ENCODE measurements around the gene DEAF1. TPM values are rescaled to one million over a fixed set of nuclear protein-coding genes. Genes with fewer than 3 reads are reported as not detected.

Gene DEAF1
- total RNA-seq, 2 donors from 2014 or later, result 44.1 to 51.9 TPM

GRCh38 chr11:611001-611996, 83.7 kb downstream of the DEAF1 start:
- Mint-ChIP-seq H3K36me3 (ENCODE audit: low read depth) (peaks cover 32% of the 10 kb centered on the region), H3K4me1 (no peaks in the 10 kb centered on the region), H3K4me3 (no peak overlapping the region), H3K27ac (no peak overlapping the region), H3K9me3 (no peaks in the 10 kb centered on the region), H3K27me3 (ENCODE audit: insufficient read depth) (no peaks in the 10 kb centered on the region)
- no peaks in the 10 kb centered on the region for H3K9me3 ChIP-seq (ENCODE audit: control insufficient read depth, low read length)
- no peak overlapping the region for H3K4me3 ChIP-seq (ENCODE audit: low read length)
- no peaks in the 10 kb centered on the region for H3K27me3 ChIP-seq (ENCODE audit: control insufficient read depth, insufficient read depth, low read length, poor library complexity, severe bottlenecking)
- 96 to 98% methylated on average over 31 to 49 of the region's 49 CpGs for WGBS, 2 experiments (ENCODE audit: insufficient coverage in 1 of 2, insufficient read length in 1 of 2)
- no peak overlapping the region for H3K27ac ChIP-seq (ENCODE audit: low read depth, low read length)
- peaks cover 53% of the 10 kb centered on the region for H3K36me3 ChIP-seq (ENCODE audit: control insufficient read depth, insufficient read depth, low read length)
- TF ChIP-seq CTCF (conservative IDR thresholded peaks at IDR 0.05), result no peak
- no peaks in the 10 kb centered on the region for H3K4me1 ChIP-seq (ENCODE audit: control insufficient read depth, insufficient read depth, low read length)
- DNase-seq, result no peak
- no peak overlapping the region for H3K9ac ChIP-seq (ENCODE audit: extremely low read depth, low read length, poor library complexity, severe bottlenecking)

GRCh38 chr11:610146-610801, 84.7 kb downstream of the DEAF1 start:
- no peak for TF ChIP-seq CTCF (conservative IDR thresholded peaks at IDR 0.05)
- Histone ChIP-seq H3K27me3 (ENCODE audit: control insufficient read depth, insufficient read depth, low read length, poor library complexity, severe bottlenecking) (no peaks in the 10 kb centered on the region), H3K4me1 (ENCODE audit: control insufficient read depth, insufficient read depth, low read length) (no peaks in the 10 kb centered on the region), H3K9ac (ENCODE audit: extremely low read depth, low read length, poor library complexity, severe bottlenecking) (no peak overlapping the region), H3K27ac (ENCODE audit: low read depth, low read length) (no peak overlapping the region), H3K9me3 (ENCODE audit: control insufficient read depth, low read length) (no peaks in the 10 kb centered on the region), H3K4me3 (ENCODE audit: low read length) (no peak overlapping the region), H3K36me3 (ENCODE audit: control insufficient read depth, insufficient read depth, low read length) (peaks cover 63% of the 10 kb centered on the region)
- WGBS, 2 experiments (ENCODE audit: insufficient coverage in 1 of 2, insufficient read length in 1 of 2), result 96 to 98% methylated on average over 14 to 18 of the region's 18 CpGs
- Mint-ChIP-seq H3K4me3 (no peak overlapping the region), H3K27me3 (ENCODE audit: insufficient read depth) (no peaks in the 10 kb centered on the region), H3K4me1 (no peaks in the 10 kb centered on the region), H3K9me3 (no peaks in the 10 kb centered on the region), H3K36me3 (ENCODE audit: low read depth) (peaks cover 33% of the 10 kb centered on the region), H3K27ac (no peak overlapping the region)
- no peak for DNase-seq

- Histone ChIP-seq H3K4me3 (ENCODE audit: low read length) (no peak overlapping the region), H3K27me3 (ENCODE audit: control insufficient read depth, insufficient read depth, low read length, poor library complexity, severe bottlenecking) (no peaks in the 10 kb centered on the region), H3K4me1 (ENCODE audit: control insufficient read depth, insufficient read depth, low read length) (no peaks in the 10 kb centered on the region), H3K27ac (ENCODE audit: low read depth, low read length) (no peak overlapping the region), H3K9me3 (ENCODE audit: control insufficient read depth, low read length) (no peaks in the 10 kb centered on the region), H3K9ac (ENCODE audit: extremely low read depth, low read length, poor library complexity, severe bottlenecking) (no peak overlapping the region), H3K36me3 (ENCODE audit: control insufficient read depth, insufficient read depth, low read length) (peaks cover 71% of the 10 kb centered on the region)
- DNase-seq, result no peak
- Mint-ChIP-seq H3K27me3 (ENCODE audit: insufficient read depth) (no peaks in the 10 kb centered on the region), H3K27ac (no peak overlapping the region), H3K9me3 (no peaks in the 10 kb centered on the region), H3K4me1 (no peaks in the 10 kb centered on the region), H3K36me3 (ENCODE audit: low read depth) (peaks cover 42% of the 10 kb centered on the region), H3K4me3 (no peak overlapping the region)
- 94 to 99% methylated on average over 15 to 28 of the region's 28 CpGs for WGBS, 2 experiments (ENCODE audit: insufficient coverage in 1 of 2, insufficient read length in 1 of 2)
- no peak for TF ChIP-seq CTCF (conservative IDR thresholded peaks at IDR 0.05)
Measured at GRCh38 chr11:609341-609811, 85.6 kb downstream of the DEAF1 start.

Data from endodermal cell (in vitro differentiated cells).